HG03565 (cell line): ENCODE data around the gene KCNQ1.

ENCODE experiments used
- ATAC-seq: cut with Tn5 transposase; IDR thresholded peaks from one replicate; pipeline ENCODE4 v1.9.1; 2021; ENCODE audit warnings: mild to moderate bottlenecking, moderate library complexity; ENCODE audit not compliant: unreplicated experiment

KCNQ1 gene

DNA sequence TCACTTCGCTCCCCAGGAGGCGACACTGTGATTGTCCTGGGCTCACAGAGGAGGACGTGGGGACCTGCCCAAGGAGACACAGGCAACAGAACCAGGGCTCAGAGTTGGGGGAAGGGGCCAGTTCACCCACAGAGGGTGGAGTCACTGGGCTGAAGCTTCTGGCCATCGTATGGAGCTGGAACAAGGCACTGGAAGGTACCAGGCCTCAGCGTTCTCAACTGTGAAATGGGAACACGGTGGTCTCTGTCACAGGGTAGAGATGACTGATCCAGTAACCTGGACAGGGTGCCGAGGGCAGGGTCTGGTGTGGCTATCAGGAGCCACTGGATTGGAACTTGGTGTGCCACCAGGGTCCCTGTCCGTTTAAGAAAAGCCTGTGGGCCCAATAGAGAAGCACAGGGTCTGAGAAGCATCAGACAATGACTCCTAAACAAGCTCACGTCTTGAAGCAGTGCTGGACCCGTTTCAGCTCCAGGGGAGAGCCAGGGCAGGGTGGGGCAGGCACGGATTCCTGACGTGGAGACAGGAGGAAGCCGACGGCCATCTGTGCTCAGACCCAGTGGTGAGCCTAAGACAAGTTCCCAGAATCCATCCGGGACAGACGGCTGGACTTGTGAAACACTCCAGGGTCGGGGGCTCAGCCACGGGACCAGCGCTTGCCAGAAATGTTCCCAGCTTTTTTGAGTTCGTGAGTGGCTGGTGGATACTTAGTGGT is 280.0 kb downstream of the KCNQ1 start:
- ATAC-seq: no peak

DNA sequence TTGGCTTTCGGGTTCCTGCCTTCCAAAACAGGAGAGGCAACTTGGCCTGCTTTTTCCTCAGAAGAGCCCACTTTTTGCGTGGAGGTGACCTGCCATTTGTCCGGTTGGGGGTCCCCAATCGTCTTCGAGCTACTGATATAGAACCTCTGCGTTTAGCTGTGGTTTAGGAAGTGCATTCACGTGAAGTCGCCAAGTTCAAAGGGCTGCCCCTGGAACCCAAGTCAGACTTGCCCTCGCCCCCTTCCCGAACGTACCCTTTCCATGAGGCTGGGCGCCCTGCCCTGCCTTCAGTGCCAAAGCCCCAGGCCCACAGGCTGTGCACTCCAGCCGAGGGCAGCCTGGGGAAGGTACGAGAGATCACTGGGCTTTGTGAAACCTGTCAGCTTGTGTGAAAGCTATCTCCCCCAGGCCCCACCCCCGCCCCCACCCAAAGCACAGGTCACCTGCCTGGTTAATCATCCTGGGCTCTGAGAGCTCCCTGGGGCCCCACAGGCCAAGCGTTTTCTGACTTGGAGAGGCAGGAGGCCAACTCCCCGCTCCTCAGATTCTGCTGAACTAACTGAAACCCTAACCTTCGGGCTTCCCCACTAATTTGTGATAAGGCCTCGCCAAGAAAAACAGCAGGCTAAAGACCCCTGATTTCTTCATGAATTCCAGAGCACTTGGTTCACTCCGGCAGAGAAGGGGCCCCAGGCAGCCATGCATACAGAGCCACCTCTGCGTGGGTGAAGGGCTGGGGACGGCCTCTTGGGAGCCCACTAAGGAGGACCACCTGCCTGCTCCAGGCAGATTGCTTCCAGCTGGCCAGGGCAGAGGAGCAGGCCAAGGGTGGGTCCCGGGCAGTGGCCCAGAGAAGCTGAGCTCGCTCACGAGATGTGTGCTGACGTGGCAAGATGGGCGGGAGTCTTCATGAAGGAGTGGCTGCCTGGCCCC is 280.8 kb downstream of the KCNQ1 start:
- ATAC-seq: no peak

DNA sequence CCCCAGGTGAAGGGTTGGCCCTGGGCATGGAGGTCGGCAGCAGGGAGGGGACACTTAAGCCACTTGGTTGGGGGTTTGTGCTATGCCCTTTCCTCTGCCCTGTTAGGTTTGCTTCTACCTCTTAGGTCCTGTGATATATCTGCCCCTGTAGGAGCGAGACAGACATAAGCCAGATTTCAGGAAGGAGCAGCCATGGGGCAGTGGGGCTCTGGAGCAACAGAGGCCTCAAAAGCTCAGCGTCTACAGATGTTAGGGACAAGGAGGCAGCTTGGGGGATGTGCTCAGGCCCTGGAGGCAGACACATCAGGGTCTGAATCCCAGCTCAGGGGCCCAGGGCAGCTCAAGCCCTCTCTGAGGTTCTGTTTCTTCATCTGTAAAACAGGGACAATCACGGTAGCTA is 282.2 kb downstream of the KCNQ1 start:
- no peak for ATAC-seq

DNA sequence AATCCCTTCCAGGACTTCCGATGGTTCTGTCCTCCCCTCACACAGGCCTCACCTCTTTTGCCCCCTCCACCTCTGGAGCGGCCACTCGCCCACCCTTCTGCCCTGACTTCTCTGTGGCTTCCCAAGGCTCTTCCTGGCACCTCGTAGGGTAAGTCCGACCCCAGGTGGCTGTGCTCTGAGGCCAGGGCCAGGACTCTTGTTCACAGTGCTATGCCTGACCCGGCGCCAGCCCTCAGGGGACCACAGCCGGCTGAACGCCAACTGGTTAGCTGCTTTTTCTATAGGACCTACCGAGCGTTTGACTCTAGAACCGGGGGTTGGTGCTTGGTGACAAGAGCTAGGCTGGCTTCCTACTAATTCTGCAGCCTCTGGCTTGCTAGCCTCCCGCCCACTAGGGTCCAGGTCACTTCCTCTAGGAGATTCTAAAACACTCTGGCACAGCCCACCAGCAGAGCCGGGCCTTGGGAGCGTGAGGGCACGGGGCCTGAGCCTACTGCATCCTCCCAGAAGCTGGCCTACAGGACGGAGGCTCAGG is 283.4 kb downstream of the KCNQ1 start:
- no peak for ATAC-seq

DNA sequence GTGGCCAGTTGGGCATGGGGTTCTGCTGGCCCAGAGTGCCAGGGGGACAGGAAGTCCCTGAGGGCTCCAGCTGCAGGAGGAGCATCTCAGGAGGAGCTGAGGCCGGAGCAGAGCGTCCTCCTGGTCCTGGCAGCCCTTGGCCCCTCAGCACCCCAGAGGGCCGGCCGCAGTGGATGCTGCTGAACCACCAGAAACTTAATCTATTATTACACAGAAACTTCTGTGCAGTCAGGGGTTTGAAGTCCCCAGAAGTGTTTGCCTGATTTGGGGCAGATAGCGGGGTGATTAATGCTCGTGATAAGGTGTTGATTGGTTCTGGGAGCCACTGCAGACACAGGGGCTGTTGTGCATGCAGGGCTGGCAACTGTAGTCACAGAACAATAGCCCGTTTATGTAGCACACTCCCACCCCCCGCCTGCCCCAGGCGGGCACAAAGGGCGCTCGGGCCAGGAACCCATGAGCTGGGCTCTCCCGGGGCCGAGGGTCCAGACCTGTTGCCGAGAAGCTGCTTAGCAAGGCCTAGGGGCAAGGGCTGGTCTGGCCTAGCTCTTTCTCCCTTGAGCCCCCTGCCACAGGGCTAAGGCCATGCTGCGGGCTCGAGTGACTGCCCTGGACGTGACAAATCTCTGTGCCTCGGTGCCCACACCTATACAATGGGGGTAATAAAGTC is 284.0 kb downstream of the KCNQ1 start:
- ATAC-seq: no peak

DNA sequence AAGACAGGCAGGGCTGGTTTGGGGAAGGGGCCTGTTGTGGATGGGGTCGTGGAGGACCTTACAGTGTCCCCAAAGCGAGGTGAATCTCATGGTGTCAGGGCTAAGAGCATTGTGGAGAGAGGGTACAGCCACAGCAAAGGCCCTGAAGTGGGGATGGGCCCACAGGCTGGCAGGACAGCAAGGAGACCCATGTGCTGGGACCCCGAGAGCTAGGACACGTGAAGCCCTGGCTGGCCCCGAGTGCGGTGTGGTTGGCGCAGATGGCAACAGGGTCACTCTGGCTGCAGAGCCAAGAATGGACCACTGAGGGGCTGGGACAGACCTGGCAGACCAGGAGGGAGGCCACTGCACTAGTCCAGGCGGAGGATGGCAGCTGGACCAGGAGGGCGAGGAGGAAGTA is 285.0 kb downstream of the KCNQ1 start:
- ATAC-seq: no peak

DNA sequence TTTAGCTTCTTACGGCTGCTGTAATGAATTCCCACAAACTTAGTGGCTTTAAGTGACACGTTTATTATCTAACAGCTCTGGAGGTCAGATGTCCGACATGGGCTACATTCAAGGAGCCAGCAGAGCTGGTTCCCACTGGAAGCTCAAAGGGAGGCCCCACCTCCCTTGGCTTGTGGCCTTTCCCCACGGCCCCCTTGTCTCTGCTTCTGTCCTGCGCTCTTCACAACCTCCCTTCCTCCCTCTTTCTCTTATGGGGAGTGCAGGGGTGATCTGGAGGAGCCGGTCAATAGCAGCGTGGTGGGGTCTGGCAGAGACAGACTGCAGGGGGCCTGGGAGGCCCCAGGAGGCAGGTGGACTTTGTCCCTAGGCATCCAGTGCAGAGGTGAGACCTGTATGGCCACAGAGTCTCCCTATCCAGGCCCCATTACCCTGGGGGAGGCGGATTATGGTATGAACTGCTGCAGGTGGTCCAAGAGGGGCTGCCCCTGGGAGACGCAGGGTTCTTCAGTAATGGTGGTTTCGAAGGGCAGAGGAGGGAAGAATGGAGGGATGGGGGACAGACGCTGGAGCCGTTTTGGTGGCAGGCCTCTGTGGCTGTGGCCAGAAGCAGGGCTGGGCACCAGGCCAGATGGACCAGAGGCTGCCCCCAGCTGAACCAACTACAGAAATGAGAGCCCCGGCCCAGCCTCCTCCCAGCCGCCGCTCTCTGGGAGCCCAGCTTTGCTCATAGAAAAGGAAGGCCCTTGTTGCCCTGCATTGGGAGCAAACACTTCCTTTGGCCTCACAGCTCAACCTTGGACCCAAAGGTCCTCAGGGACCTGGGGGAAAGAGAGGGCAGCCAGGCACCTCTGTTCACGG is 285.7 kb downstream of the KCNQ1 start:
- ATAC-seq: no peak

DNA sequence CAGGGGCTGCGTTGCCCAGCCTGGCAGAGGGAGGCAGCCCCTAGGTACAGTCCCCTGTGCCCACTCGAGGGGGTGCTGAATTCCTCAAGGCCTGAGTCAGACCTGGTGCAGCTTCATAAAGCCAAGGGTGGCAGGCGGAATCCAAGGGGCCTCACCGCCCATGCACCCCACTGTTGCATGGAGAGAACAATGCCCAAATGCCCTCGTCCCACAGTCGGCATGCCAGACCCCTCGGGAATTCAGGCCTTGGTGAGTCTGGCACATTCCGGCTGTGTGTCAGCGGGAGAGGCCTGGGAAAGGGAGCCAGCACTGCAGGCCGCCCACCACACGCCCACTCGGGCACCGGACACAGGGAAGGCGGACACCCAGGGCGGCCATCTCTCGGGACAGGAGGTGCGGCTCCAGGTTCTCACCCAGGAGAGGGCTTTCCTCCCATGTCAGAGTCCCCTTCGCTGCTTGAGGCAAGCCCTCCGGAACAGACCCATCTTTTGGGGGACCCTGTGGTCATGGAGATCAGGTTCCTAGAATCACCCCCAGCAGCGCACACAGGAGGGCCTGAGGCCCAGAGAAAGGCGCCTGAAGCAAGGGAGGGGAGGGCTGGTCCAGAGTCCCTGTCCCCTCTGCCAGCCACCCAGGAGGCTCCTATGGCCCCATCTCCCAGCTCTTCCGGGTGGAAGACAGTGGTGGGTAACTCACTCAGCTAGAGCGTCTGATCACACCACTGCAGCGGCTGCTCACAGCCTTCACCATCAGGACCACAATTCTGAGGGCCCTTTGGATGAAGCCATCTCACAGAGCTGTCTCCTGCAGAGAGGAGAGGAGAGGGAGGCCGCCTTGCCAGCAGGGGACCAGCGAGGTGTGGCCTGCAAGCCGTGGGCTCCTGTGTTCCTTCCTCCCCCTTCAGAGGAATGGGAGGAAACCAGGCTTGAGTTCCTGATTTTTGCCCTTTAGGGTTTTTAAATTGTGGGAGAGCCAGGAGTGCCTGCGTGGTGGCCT is 286.6 kb downstream of the KCNQ1 start:
- no peak for ATAC-seq

DNA sequence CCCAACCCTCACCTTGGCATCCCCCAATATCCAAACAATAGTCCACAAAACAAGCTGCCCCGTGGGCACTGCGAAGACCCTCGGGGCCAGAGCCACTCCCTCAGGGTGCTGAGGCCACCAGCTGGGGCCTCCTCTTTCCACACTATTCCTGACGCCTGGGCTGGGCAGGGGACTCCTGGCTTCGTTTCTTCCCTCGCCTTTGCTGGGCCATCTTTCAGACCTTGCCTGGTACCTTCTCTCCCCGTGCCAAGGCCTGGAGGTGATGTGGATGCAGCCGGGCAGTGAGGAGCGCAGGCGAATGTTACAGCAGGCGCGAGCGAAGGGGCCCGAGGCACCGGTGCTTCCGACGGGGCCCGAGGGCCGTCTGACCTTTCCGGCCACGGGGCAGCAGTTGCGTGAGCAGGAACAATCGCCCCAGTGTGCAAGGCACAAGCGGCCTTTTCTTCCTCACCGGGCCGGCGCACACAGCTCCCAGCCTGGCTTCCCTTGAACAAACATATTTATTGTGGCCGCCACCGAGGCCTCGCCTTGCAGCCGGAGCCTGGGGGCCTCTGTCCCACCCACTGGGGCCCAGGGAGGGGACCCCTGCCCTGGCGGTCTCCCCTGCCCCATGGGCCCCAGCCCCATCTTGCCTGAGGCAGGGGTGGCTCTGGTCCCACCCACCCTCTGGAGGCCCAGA is 287.6 kb downstream of the KCNQ1 start:
- ATAC-seq: no peak

DNA sequence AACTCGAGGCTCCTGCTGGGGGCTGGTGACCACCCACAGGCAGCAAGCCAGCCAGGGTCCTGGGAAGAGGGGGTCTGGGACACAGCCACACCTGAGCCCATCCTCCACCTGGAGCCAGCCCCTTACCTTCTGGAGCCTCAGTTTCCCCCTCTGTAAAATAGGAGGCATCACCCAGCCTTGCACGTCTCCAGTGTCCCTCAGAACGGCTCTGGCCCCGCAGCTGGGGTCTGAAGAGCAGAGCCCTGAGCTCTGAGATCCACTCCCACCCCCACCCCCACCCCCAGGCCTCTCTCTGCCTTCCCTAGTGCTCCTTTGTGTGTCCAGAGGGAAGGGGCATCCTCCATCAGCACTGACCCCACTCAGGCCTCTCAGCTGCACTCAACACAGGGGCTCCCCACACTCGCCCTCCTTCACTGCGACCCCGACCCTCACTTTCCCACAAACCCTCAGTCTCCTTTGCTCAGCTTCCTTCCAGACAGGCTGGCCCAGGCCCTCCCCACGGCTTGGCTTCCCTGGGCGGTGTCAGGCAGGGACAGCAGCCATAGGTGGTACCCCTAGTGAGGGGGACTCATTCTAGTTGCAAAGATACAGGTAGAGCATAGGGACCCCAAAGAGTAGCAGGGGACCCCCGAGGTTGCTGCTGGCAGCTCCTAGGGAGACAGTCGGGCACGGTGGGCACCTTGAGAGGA is 288.3 kb downstream of the KCNQ1 start:
- ATAC-seq: no peak

DNA sequence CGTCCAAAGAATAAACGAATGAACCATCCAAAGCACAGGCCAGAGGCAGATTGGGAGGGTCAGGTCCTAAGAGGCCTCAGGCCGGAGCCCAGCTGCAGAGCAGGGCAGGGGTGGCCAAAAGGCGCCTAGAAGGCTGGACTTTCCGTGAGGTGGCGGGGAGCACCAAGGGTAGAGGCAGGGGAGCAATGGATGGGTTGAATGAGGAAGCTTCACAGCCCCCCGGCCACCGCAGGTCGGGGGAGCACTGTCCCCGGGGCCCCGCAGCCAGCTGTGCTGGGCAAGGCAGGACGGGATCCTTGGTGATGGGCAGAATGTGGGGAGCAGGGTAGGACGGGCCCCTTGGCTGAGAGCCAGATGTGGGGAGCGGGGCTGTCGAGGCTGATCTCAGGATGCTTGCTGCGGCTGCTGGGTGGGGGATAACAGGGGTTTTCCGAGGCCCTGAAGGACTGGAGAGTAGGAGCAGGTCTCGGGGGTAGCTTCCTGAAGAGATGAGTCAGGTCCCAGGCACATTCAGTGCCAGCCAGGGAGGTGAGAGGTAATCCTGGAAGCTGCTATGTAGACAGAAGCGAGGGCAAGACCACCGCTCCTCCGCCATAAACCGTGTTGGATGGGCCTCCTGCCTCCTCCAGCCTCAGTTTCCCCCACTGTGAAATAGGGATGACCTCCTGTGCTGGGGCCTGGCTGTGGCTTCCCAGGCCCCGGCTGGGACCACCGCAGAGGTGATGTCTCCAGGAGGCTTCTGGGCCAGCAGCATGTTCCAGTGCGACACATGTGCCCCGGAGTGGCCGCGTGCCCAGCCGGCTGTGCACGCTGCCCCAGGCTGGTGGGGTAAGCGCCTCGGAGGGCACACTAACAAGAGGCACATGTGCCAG is 289.6 kb downstream of the KCNQ1 start:
- ATAC-seq: no peak

DNA sequence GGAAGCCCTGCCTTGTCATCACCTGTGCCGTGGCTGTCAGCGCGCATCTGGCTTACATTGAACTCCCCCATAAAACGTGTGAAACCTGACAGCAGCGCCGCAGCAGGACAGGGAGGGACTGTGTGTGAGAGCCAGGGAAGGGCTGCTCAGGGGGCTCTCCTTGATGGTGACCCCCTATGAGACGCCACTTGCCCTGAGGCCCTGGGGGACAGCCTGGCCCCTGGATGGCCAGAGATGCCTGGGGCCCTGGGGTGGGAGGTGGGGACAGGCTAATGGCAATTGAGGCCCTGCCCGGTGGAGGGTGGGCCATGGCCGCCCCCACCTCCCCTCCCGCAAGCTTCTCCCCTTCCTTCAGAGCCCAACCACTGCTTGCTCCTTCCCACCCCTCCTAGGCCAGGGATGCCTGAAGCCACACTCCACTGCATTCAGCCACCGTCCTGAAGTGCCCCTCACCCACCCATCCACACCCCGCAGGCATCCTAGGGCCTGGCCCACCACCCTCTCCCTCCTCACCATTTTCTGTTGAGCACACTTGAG is 290.3 kb downstream of the KCNQ1 start:
- no peak for ATAC-seq

DNA sequence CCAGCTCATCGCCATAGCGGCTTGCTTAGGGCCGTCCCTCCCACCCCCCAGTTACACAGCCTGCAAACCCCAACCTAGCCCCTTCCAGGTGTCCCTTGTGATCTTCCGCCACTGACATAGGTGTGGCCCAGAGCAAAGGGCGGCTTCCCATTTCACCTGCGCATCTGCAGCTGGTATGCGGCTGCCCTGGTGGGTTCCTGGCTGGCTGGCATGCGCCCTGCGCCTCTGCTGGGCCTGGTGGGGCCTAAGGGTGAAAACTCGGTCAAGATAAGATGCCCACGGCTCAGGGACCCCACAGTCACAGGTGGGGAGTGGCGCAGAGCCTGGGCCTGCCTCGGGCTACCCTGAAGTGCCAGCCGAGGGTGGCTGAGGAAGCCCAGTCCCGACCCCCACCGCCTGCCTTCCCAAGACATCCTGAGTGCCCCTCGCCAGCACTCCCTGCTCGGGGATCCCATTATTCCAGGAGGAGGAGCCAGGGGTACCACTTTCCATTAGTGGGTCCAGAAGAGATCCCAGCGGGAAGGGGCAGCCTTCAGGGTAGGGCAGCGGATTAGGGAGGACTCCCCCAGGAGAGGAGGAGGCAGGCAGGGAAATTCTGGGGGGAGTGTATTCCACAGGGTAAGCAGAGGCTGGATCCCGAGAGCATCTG is 291.9 kb downstream of the KCNQ1 start:
- ATAC-seq: no peak

DNA sequence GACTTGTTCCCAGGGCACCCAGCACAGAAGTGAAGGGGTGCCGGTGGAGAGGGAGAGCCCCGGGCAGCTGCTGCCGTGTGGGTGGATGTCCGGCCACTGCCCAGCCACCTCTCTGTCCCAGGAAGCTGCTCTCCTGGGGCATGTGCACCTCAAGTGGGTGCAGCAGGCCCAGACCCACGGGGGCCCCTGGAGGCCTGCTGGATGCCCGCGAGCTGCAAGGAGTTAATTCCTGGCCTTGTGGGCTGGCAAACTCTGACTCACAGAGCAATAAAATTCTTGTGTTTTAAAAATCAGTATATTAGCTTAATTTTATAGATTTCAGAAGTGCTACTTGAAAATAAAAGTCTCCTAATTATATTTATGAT is 292.4 kb downstream of the KCNQ1 start:
- no peak for ATAC-seq

DNA sequence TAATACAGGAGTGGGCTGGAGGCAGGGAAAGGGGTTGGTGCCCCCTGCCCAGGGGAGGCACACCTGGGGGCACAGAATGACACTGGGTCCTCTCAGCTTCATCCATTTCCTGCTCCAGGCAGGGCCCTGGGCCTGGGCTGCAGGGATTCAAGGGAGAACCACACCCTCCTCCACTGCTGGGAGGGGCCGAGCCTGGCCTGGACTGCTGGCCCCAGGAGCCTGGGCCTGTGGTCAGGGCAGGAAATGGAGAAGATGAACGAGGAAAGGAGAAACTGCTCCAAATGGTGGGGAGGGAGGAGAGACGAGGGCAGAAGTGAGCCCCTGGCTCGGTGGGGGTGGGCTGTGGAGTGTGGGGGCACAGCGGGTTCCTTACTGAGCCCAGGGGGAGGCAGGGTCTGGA is 293.1 kb downstream of the KCNQ1 start:
- no peak for ATAC-seq
